GM12865 (cell line): ENCODE results near the gene PPP1R13B.

Experiments
- DNase-seq: peaks from one replicate; pipeline ENCODE4 v3.0.0; 2010; ENCODE audit warnings: low read depth
- H3K4me3 ChIP-seq: 2 replicates; pipeline ENCODE4 v1.5.1; 2011; ENCODE audit warnings: mild to moderate bottlenecking, low read depth, low read length, control low read depth
- CTCF ChIP-seq: IDR thresholded peaks from 2 replicates; pipeline ENCODE4 v1.5.1; 2011; ENCODE audit warnings: low read length, control low read depth, low read depth, inconsistent platforms; ENCODE audit not compliant: insufficient read depth; ENCODE audit errors: missing control alignments

PPP1R13B gene

GRCh38 chr14:103749860-103750259, 97.5 kb downstream of the PPP1R13B start:
- TF ChIP-seq CTCF: no peak

GRCh38 chr14:103749452-103749851, 97.9 kb downstream of the PPP1R13B start:
- DNase-seq: no peak
- no peak for TF ChIP-seq CTCF
- no peak overlapping the region for H3K4me3 ChIP-seq

More at GRCh38 chr14:103749860-103750259, 97.5 kb downstream of the PPP1R13B start:
- no peak for DNase-seq
- no peak overlapping the region for H3K4me3 ChIP-seq

- no peak for TF ChIP-seq CTCF
- H3K4me3 ChIP-seq: no peak overlapping the region
- no peak for DNase-seq
These were observed 98.9 kb downstream of the PPP1R13B start for GRCh38 chr14:103748534-103748857.

- TF ChIP-seq CTCF: no peak
- DNase-seq: no peak
- no peak overlapping the region for H3K4me3 ChIP-seq
These were observed 100.7 kb downstream of the PPP1R13B start for GRCh38 chr14:103746701-103747100.

- no peak overlapping the region for H3K4me3 ChIP-seq
- DNase-seq: no peak
- no peak for TF ChIP-seq CTCF
These were observed 102.0 kb downstream of the PPP1R13B start for GRCh38 chr14:103745424-103745823.

GRCh38 chr14:103744621-103745395, 102.6 kb downstream of the PPP1R13B start:
- DNase-seq: no peak
- no peak overlapping the region for H3K4me3 ChIP-seq
- TF ChIP-seq CTCF: no peak

- H3K4me3 ChIP-seq: no peak overlapping the region
- no peak for DNase-seq
- no peak for TF ChIP-seq CTCF
These were observed 103.7 kb downstream of the PPP1R13B start for GRCh38 chr14:103743691-103744090.
